ENCODE data around the gene SRRM2. TPM values are rescaled to one million over a fixed set of nuclear protein-coding genes. Genes with fewer than 3 reads are reported as not detected.

The SRRM2 gene
- polyA plus RNA-seq, 1 donor (not counting 4 experiments of a cell fraction or from before 2014, with no cell fraction given) = 101 TPM

GRCh38 chr16:2808181-2808580 is 55.7 kb downstream of the SRRM2 start:
- dilution Hi-C loops (cut with MboI; ENCODE audit: extremely low pct_ligation_motif_present, low sequenced_read_pairs) = no loop called here
- TF ChIP-seq CTCF (optimal IDR thresholded peaks at IDR 0.05 in 1 of 3, IDR thresholded peaks at IDR 0.05 in 1 of 3, conservative IDR thresholded peaks at IDR 0.05 in 1 of 3; ENCODE audit: extremely low read depth in 1 of 3, insufficient read depth in 2 of 3, low read length in 3 of 3) = no peak
- TF ChIP-seq EZH2 (IDR thresholded peaks at IDR 0.05; ENCODE audit: low read length) = no peak
- Histone ChIP-seq H3K4me3 (ENCODE audit: control insufficient read depth in 2 of 3, extremely low read depth in 1 of 3, insufficient read depth in 2 of 3, low read depth in 1 of 3, low read length in 3 of 3) (no peak overlapping the region), H3K4me1 (ENCODE audit: control insufficient read depth, extremely low read depth, insufficient read depth, low read length) (peaks cover 6% of the 10 kb centered on the region), H3K9ac (ENCODE audit: control insufficient read depth, extremely low read depth, insufficient read depth, low read length) (no peak overlapping the region), H3K79me2 (ENCODE audit: control insufficient read depth, insufficient read depth, low read length) (no peaks in the 10 kb centered on the region), H2AFZ (ENCODE audit: control insufficient read depth, low read length) (no peak overlapping the region), H3K9me1 (ENCODE audit: control insufficient read depth, extremely low read depth, insufficient read depth, low read length) (no peaks in the 10 kb centered on the region), H3K36me3 (ENCODE audit: control insufficient read depth in 2 of 2, extremely low read depth in 1 of 2, insufficient read depth in 2 of 2, low read length in 2 of 2) (no peaks in the 10 kb centered on the region), H3K4me2 (ENCODE audit: control insufficient read depth, extremely low read depth, insufficient read depth, low read depth, low read length) (no peak overlapping the region), H3K9me3 (ENCODE audit: control insufficient read depth, low read depth, low read length) (peaks cover 10% of the 10 kb centered on the region), H4K20me1 (ENCODE audit: control insufficient read depth, extremely low read depth, insufficient read depth, low read length) (no peaks in the 10 kb centered on the region), H3K27ac (ENCODE audit: control insufficient read depth, insufficient read depth, low read length) (no peak overlapping the region), H3K27me3 (ENCODE audit: control insufficient read depth, extremely low read depth, insufficient read depth, low read length) (peaks cover 35% of the 10 kb centered on the region)
- DNase-seq (ENCODE audit: low read depth, low spot score) (no peak), FAIRE-seq (no peak)

- Histone ChIP-seq H3K27me3 (ENCODE audit: control insufficient read depth, extremely low read depth, insufficient read depth, low read length) (peaks cover 35% of the 10 kb centered on the region), H3K79me2 (ENCODE audit: control insufficient read depth, insufficient read depth, low read length) (no peaks in the 10 kb centered on the region), H3K9me1 (ENCODE audit: control insufficient read depth, extremely low read depth, insufficient read depth, low read length) (no peaks in the 10 kb centered on the region), H2AFZ (ENCODE audit: control insufficient read depth, low read length) (no peak overlapping the region), H4K20me1 (ENCODE audit: control insufficient read depth, extremely low read depth, insufficient read depth, low read length) (no peaks in the 10 kb centered on the region), H3K36me3 (ENCODE audit: control insufficient read depth in 2 of 2, extremely low read depth in 1 of 2, insufficient read depth in 2 of 2, low read length in 2 of 2) (no peaks in the 10 kb centered on the region), H3K4me3 (ENCODE audit: control insufficient read depth in 2 of 3, extremely low read depth in 1 of 3, insufficient read depth in 2 of 3, low read depth in 1 of 3, low read length in 3 of 3) (no peak overlapping the region), H3K9ac (ENCODE audit: control insufficient read depth, extremely low read depth, insufficient read depth, low read length) (no peak overlapping the region), H3K9me3 (ENCODE audit: control insufficient read depth, low read depth, low read length) (peaks cover 6% of the 10 kb centered on the region), H3K4me2 (ENCODE audit: control insufficient read depth, extremely low read depth, insufficient read depth, low read depth, low read length) (no peak overlapping the region), H3K4me1 (ENCODE audit: control insufficient read depth, extremely low read depth, insufficient read depth, low read length) (peaks cover 6% of the 10 kb centered on the region), H3K27ac (ENCODE audit: control insufficient read depth, insufficient read depth, low read length) (no peak overlapping the region)
- no peak for DNase-seq (ENCODE audit: low read depth, low spot score)
- TF ChIP-seq EZH2 (IDR thresholded peaks at IDR 0.05; ENCODE audit: low read length) = no peak
- FAIRE-seq = no peak
- dilution Hi-C loops (cut with MboI; ENCODE audit: extremely low pct_ligation_motif_present, low sequenced_read_pairs) = no loop called here
Observed at GRCh38 chr16:2809149-2809760, 56.8 kb downstream of the SRRM2 start.

- TF ChIP-seq EZH2 (IDR thresholded peaks at IDR 0.05; ENCODE audit: low read length) (no peak), CTCF (optimal IDR thresholded peaks at IDR 0.05 in 1 of 3, IDR thresholded peaks at IDR 0.05 in 1 of 3, conservative IDR thresholded peaks at IDR 0.05 in 1 of 3; ENCODE audit: extremely low read depth in 1 of 3, insufficient read depth in 2 of 3, low read length in 3 of 3) (no peak)
- H3K4me3 ChIP-seq (ENCODE audit: control insufficient read depth in 2 of 3, extremely low read depth in 1 of 3, insufficient read depth in 2 of 3, low read depth in 1 of 3, low read length in 3 of 3) = no peak overlapping the region
- no peaks in the 10 kb centered on the region for H3K9me3 ChIP-seq (ENCODE audit: control insufficient read depth, low read depth, low read length)
- H3K4me2 ChIP-seq (ENCODE audit: control insufficient read depth, extremely low read depth, insufficient read depth, low read depth, low read length) = no peak overlapping the region
- H3K27me3 ChIP-seq (ENCODE audit: control insufficient read depth, extremely low read depth, insufficient read depth, low read length) = peaks cover 41% of the 10 kb centered on the region
- no peaks in the 10 kb centered on the region for H3K79me2 ChIP-seq (ENCODE audit: control insufficient read depth, insufficient read depth, low read length)
- DNase-seq (ENCODE audit: low read depth, low spot score) (no peak), FAIRE-seq (no peak)
- H4K20me1 ChIP-seq (ENCODE audit: control insufficient read depth, extremely low read depth, insufficient read depth, low read length) = no peaks in the 10 kb centered on the region
- H3K9ac ChIP-seq (ENCODE audit: control insufficient read depth, extremely low read depth, insufficient read depth, low read length) = no peak overlapping the region
- dilution Hi-C loops (cut with MboI; ENCODE audit: extremely low pct_ligation_motif_present, low sequenced_read_pairs) = no loop called here
- no peaks in the 10 kb centered on the region for H3K9me1 ChIP-seq (ENCODE audit: control insufficient read depth, extremely low read depth, insufficient read depth, low read length)
- no peak overlapping the region for H3K27ac ChIP-seq (ENCODE audit: control insufficient read depth, insufficient read depth, low read length)
- H3K36me3 ChIP-seq (ENCODE audit: control insufficient read depth in 2 of 2, extremely low read depth in 1 of 2, insufficient read depth in 2 of 2, low read length in 2 of 2) = no peaks in the 10 kb centered on the region
- no peak overlapping the region for H2AFZ ChIP-seq (ENCODE audit: control insufficient read depth, low read length)
- H3K4me1 ChIP-seq (ENCODE audit: control insufficient read depth, extremely low read depth, insufficient read depth, low read length) = peaks cover 6% of the 10 kb centered on the region
Observed at GRCh38 chr16:2810651-2811050, 58.2 kb downstream of the SRRM2 start.

Measured in keratinocyte (primary cell).